ENCODE results near the gene ZNF710. TPM values are rescaled to one million over a fixed set of nuclear protein-coding genes. Genes with fewer than 3 reads are reported as not detected.

The ZNF710 gene
- total RNA-seq, 1 donor from 2014 or later = 25.2 TPM

- Mint-ChIP-seq H3K4me1 (ENCODE audit: low read depth, unreplicated experiment) (peaks cover 32% of the 10 kb centered on the region), H3K36me3 (ENCODE audit: unreplicated experiment) (no peaks in the 10 kb centered on the region), H3K27ac (ENCODE audit: unreplicated experiment) (peak overlapping the region; percentile 62), H3K9me3 (ENCODE audit: unreplicated experiment) (peaks cover 11% of the 10 kb centered on the region), H3K4me3 (ENCODE audit: unreplicated experiment) (peak overlapping the region; percentile 63), H3K27me3 (ENCODE audit: unreplicated experiment) (peaks cover 12% of the 10 kb centered on the region)
- DNase-seq = no peak
- TF ChIP-seq, protein P1, sequence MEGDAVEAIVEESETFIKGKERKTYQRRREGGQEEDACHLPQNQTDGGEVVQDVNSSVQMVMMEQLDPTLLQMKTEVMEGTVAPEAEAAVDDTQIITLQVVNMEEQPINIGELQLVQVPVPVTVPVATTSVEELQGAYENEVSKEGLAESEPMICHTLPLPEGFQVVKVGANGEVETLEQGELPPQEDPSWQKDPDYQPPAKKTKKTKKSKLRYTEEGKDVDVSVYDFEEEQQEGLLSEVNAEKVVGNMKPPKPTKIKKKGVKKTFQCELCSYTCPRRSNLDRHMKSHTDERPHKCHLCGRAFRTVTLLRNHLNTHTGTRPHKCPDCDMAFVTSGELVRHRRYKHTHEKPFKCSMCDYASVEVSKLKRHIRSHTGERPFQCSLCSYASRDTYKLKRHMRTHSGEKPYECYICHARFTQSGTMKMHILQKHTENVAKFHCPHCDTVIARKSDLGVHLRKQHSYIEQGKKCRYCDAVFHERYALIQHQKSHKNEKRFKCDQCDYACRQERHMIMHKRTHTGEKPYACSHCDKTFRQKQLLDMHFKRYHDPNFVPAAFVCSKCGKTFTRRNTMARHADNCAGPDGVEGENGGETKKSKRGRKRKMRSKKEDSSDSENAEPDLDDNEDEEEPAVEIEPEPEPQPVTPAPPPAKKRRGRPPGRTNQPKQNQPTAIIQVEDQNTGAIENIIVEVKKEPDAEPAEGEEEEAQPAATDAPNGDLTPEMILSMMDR (IDR thresholded peaks at IDR 0.05; ENCODE audit: partially characterized antibody, unreplicated experiment) = no peak
Measured at GRCh38 chr15:90099072-90099867, 98.1 kb downstream of the ZNF710 start.

- TF ChIP-seq, protein P1 (IDR thresholded peaks at IDR 0.05; ENCODE audit: partially characterized antibody, unreplicated experiment) = no peak
- H3K4me1 Mint-ChIP-seq (ENCODE audit: low read depth, unreplicated experiment) = peaks cover 28% of the 10 kb centered on the region
- H3K27me3 Mint-ChIP-seq (ENCODE audit: unreplicated experiment) = peaks cover 14% of the 10 kb centered on the region
- H3K27ac Mint-ChIP-seq (ENCODE audit: unreplicated experiment) = peak overlapping the region; percentile 62
- no peaks in the 10 kb centered on the region for H3K36me3 Mint-ChIP-seq (ENCODE audit: unreplicated experiment)
- H3K4me3 Mint-ChIP-seq (ENCODE audit: unreplicated experiment) = peak overlapping the region; percentile 92
- peaks cover 11% of the 10 kb centered on the region for H3K9me3 Mint-ChIP-seq (ENCODE audit: unreplicated experiment)
- no peak for DNase-seq
Measured at GRCh38 chr15:90099868-90100831, 99.0 kb downstream of the ZNF710 start.

DNA sequence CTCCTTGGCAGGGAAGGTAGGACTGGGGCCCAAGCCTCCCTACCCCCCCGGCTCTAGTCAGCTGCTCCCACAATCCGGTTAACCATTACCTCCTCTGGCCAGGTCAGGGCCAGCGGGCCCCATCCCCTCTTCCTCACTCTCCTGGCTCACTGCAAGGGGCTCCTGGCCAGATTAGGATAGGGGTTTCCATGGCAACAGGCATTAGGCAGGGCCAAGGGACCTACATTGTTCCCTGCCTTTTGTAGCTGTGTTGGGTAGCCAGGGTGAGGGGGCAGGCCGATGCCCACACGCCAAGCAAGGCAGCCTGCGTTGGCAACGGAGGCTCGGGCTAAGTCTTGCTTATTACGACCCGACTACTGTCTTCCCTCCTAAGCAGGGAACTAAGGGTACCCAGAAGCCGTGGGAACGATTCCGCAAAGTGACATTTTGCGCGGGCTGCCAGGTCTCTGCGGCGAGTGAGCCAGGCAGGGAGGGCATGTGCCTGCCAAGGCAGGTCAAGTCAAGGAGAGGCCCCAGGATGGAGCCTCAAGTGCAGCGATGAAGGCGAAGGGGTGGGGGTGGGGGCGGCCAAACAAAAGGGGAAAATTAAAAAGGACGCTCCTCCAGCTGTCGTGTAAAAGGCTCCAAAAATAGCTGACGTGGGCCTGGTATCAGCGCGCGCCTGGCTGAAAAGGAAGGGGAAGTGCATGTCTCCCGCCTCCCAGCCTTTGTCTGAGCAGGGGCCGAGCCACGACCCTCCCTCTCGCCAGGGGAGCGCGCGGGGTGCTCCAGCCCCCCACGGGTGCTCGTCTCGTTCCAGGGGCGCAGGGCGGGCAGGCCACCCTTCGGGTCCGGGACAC, 100.2 kb downstream of the ZNF710 start:
- Mint-ChIP-seq H3K4me1 (ENCODE audit: low read depth, unreplicated experiment) (peaks cover 22% of the 10 kb centered on the region), H3K27ac (ENCODE audit: unreplicated experiment) (peak overlapping the region; percentile 90), H3K27me3 (ENCODE audit: unreplicated experiment) (peaks cover 15% of the 10 kb centered on the region)

DNA sequence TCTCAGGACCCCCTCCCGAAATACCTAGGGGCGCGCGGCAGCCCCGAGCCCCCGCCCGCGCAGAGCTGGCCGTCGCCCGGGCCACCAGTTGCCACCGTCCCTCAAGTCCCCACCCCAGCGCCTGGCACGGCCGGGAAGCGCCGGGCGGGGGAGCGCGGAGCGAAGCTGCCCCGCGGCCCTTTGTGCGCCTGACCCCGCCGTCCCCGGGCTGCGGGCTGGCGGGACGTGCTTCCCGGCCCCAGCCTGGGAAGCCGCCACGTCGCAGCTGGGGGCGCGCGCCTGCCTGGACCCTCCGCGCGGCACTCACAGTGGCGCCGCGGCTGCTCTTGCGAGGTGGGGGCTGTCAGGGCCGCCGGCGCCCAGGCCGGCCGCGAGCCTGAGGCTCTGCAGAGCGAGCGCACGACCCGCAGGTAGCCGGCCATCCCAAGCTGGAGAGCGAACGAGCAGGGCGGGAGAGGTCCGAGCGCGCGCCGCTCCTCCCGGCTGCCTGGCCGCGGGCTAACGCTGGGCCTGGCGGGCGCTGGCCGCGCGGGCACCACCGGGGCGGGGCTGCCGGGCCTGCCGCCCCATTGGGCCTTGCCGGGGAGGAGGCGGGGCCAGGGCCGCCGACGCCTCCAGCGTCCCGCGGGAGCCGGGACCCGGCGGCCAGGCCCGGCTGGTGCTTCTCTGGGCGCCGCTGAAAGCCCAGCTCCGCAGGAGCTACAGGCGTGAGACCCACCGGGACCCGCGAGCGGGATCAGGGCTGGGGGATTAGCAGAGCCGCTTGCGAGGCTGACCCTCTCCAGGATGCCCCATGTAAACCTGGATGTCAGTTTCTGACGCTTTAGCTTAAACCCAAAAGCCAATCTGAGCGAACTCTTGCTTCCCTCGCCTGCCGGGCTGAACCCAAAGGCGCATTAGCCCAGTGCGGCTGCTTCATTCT, 101.1 kb downstream of the ZNF710 start, which contains the start of gene IDH2:
IDH2 (minus strand) TSS at position 500 of the 922 bp plus-strand sequence; CDS start at position 422, 78 bp downstream.
- Mint-ChIP-seq H3K9me3 (ENCODE audit: unreplicated experiment) (peaks cover 11% of the 10 kb centered on the region), H3K4me1 (ENCODE audit: low read depth, unreplicated experiment) (peaks cover 28% of the 10 kb centered on the region), H3K27me3 (ENCODE audit: unreplicated experiment) (peaks cover 15% of the 10 kb centered on the region), H3K4me3 (ENCODE audit: unreplicated experiment) (peak within 1 kb of the TSS; percentile 92), H3K36me3 (ENCODE audit: unreplicated experiment) (no peaks in the 10 kb centered on the region), H3K27ac (ENCODE audit: unreplicated experiment) (peak within 1 kb of the TSS; percentile 90)
- DNase-seq = peak; percentile 89
- TF ChIP-seq, protein P1 (IDR thresholded peaks at IDR 0.05; ENCODE audit: partially characterized antibody, unreplicated experiment) = no peak

More for the DNA sequence above, 100.2 kb downstream of the ZNF710 start:
- peak; percentile 57 for DNase-seq
- peak overlapping the region; percentile 92 for H3K4me3 Mint-ChIP-seq (ENCODE audit: unreplicated experiment)
- H3K9me3 Mint-ChIP-seq (ENCODE audit: unreplicated experiment) = peaks cover 11% of the 10 kb centered on the region
- H3K36me3 Mint-ChIP-seq (ENCODE audit: unreplicated experiment) = no peaks in the 10 kb centered on the region
- TF ChIP-seq, protein P1 (IDR thresholded peaks at IDR 0.05; ENCODE audit: partially characterized antibody, unreplicated experiment) = no peak

Data from glutamatergic neuron (in vitro differentiated cells).